ENCODE data around the gene GFI1.

DNA sequence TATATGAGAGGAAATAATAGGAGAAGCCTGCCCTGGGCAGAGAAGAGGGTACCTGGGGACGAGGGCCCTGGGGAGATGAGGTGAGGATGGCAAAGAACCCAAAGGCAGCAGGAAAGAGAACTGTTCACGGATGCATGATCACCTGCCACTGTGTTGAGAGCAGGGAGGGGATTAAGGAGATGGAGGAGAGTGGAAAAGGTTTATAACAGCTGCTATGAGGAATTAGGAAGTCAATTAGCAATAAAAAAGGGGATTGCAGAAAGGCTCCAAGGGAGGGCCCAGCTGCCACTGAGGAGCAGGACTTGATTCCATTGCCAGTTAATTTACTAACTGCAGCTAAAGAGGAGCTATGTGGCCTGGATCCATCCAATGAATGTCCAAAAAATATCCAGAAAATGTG, 61.1 kb downstream of the GFI1 start:
- no peak for TF ChIP-seq CTCF (IDR thresholded peaks at IDR 0.05)
- TF ChIP-seq POLR2AphosphoS5 (IDR thresholded peaks at IDR 0.05): no peak
- no peak for TF ChIP-seq POLR2A (IDR thresholded peaks at IDR 0.05)

All from sigmoid colon (tissue), 4 donors.